ENCODE measurements around the gene CAMK2A.

CAMK2A gene

GRCh38 chr5:150301901-150302300 is 12.3 kb upstream of the CAMK2A start:
- DNase-seq (ENCODE audit: low read depth) = no peak
- TF ChIP-seq, protein P1, sequence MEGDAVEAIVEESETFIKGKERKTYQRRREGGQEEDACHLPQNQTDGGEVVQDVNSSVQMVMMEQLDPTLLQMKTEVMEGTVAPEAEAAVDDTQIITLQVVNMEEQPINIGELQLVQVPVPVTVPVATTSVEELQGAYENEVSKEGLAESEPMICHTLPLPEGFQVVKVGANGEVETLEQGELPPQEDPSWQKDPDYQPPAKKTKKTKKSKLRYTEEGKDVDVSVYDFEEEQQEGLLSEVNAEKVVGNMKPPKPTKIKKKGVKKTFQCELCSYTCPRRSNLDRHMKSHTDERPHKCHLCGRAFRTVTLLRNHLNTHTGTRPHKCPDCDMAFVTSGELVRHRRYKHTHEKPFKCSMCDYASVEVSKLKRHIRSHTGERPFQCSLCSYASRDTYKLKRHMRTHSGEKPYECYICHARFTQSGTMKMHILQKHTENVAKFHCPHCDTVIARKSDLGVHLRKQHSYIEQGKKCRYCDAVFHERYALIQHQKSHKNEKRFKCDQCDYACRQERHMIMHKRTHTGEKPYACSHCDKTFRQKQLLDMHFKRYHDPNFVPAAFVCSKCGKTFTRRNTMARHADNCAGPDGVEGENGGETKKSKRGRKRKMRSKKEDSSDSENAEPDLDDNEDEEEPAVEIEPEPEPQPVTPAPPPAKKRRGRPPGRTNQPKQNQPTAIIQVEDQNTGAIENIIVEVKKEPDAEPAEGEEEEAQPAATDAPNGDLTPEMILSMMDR (conservative IDR thresholded peaks at IDR 0.05; ENCODE audit: low read depth, low read length) = no peak
- H3K4me3 ChIP-seq (ENCODE audit: low read length) = peak overlapping the region; percentile 50

GRCh38 chr5:150301170-150301505 is 11.6 kb upstream of the CAMK2A start:
- TF ChIP-seq, protein P1 (conservative IDR thresholded peaks at IDR 0.05; ENCODE audit: low read depth, low read length) = no peak
- peak overlapping the region; percentile 50 for H3K4me3 ChIP-seq (ENCODE audit: low read length)

DNA sequence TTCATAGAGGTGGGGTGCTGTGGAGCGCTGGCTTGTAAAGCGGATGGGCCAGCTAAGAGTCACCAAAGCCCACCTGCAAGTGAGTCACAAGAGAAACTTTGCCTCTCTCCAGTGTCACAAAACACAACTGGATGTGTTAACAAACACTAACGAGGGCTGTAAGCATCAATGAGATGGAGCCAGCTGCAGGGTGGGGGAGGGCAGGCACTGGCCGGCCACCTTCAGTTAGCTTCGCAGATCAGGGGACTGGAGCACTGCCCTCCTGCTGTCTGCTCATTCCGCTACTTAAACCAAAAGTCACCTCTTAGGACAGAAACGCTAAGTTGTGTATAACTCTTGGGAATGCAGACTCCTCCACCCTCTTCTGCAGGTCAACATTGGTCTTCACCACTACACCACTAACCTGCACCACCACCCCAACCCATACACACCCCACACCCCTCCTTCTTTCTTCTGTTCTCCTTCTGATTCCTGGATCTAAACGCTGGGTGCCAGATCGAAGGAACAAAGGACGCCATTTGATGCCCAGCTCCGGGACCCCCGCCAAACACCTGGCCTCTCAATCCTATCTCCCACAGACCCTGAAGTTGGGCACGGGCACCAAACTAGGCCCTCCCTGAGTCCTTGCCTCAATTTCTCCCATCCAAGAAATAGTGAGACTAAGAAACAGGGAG is 11.1 kb upstream of the CAMK2A start:
- peak overlapping the region; percentile 50 for H3K4me3 ChIP-seq (ENCODE audit: low read length)
- TF ChIP-seq, protein P1 (conservative IDR thresholded peaks at IDR 0.05; ENCODE audit: low read depth, low read length) = no peak
- no peak for DNase-seq (ENCODE audit: low read depth)

More at GRCh38 chr5:150301170-150301505, 11.6 kb upstream of the CAMK2A start:
- peak; percentile 98 for DNase-seq (ENCODE audit: low read depth)

- peak overlapping the region; percentile 50 for H3K4me3 ChIP-seq (ENCODE audit: low read length)
- DNase-seq (ENCODE audit: low read depth) = no peak
- TF ChIP-seq, protein P1 (conservative IDR thresholded peaks at IDR 0.05; ENCODE audit: low read depth, low read length) = no peak
These were observed 10.2 kb upstream of the CAMK2A start for GRCh38 chr5:150299571-150300327.

GRCh38 chr5:150298701-150299451 is 9.3 kb upstream of the CAMK2A start:
- peak overlapping the region; percentile 50 for H3K4me3 ChIP-seq (ENCODE audit: low read length)
- peak; percentile 99 for DNase-seq (ENCODE audit: low read depth)
- TF ChIP-seq, protein P1 (conservative IDR thresholded peaks at IDR 0.05; ENCODE audit: low read depth, low read length) = no peak

DNA sequence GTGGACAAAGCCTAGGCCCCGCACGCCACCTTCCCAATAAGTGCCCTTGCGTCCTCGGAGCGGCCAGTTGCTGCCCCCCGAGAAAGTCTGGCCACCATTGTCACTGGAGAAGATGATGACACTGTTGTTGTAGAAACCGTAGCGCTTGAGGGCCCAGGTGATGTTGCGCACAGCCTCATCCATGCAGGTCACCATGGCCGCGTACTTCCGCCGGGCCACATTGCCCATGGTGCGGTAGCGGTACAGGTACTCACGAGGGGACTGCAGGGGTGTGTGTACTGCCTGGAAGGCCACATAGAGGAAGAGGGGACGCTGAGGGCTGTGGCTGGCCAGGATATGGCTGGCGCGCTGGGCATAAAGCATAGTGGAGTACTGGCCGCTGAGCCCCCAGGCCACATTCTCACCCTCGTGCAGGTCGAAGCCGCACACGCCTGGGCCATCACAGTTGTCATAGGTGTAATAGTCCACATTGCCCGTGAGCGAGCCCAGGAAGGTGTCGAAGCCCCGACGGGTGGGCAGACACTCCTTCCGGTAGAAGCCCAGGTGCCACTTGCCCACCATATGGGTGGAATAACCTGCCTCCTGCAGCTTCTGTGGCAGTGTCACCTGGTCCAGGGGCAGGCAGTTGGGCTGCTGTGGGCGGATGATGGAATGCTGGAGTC is 8.5 kb upstream of the CAMK2A start:
- H3K4me3 ChIP-seq (ENCODE audit: low read length) = no peak overlapping the region
- TF ChIP-seq, protein P1 (conservative IDR thresholded peaks at IDR 0.05; ENCODE audit: low read depth, low read length) = no peak
- no peak for DNase-seq (ENCODE audit: low read depth)

All from retinal pigment epithelial cell (primary cell).